TTC549 (cell line): ENCODE results near the gene RFTN1.

ENCODE experiments used
- FAIRE-seq: peaks from 2 replicates; lab custom pipeline; 2012; peaks lifted over from hg19 to GRCh38; lab: Jason Lieb, UNC

The RFTN1 gene

GRCh38 chr3:16430717-16431630, 82.5 kb downstream of the RFTN1 start:
- no peak for FAIRE-seq

DNA sequence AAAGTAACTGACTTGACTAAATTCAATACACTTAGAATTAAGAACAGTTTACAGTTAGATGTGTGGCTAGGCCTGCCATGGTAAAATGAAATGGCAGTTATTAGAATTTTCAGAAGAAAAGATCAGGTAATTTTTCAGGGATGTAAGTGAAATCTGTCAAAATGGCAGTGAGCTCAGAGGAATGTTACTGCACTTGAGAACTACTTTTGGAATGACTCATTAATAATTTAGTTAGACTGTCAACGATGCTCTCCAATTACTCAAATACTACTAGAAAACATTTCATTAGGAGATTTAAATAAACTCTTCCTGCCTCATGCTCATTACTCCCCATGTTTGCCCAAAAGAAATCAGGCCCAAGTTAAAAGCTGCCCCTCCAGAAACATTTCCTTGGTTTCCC, 84.4 kb downstream of the RFTN1 start:
- no peak for FAIRE-seq

- FAIRE-seq: no peak
Observed at GRCh38 chr3:16428612-16429011, 84.9 kb downstream of the RFTN1 start.

DNA sequence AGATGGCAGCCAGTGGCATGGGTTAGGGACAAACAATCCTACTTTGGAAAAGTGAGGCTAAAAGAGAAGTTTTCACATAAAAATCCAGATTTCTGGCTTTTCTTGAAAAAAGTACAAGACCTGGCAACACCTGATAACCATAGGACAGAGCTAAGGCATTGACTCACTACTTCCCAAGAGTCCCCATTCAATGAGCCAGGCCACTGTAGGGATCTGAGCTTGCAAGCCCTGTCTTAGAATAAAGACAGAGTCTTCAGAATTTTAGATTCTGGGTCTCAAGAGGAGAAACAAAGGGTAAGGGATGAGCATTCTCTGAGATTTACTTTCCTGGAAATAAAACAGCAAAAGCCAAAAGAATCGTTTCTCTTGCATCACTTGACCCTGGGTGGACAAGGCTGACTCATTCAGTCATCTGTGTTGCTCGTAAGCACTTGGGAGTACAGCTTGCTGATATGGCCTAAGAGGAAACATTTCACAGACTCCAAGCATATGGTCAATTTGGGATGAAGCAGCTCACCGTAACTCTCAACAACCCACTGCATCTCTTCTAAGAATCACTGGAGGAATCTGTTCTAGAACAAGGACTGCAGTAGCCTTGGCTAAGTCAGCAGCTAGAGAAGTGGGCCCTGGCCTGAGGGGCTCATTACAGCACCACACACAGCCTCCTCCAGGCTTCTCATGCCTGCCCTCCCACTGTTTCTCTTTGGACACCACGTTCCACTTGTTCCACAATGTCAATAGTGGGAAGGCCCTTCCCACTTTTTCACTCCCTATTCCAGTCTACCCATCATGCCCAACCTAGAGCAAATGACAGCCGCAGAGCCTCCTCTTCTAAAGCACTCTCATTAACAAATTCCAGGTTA, 86.2 kb downstream of the RFTN1 start:
- FAIRE-seq: no peak

GRCh38 chr3:16426665-16427064, 86.8 kb downstream of the RFTN1 start:
- FAIRE-seq: no peak

DNA sequence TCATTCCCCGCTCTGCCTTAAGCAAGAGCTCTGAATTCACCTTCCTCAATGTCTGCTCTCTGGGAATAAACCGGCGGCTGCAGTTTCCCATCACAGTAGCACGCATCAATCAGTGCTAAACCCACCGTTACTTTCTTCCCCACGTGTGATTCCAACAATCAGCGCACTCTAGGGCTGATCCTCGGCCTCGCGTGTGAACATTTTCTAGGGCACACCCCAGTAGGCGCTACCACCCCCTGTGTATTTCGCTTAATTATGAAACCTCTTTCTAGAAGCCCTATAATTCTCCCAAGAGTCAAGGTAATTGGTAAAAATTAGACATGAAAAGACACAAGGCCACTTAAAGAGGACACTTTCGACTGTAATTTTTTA, 87.5 kb downstream of the RFTN1 start:
- no peak for FAIRE-seq

GRCh38 chr3:16425398-16426028, 88.0 kb downstream of the RFTN1 start:
- no peak for FAIRE-seq

DNA sequence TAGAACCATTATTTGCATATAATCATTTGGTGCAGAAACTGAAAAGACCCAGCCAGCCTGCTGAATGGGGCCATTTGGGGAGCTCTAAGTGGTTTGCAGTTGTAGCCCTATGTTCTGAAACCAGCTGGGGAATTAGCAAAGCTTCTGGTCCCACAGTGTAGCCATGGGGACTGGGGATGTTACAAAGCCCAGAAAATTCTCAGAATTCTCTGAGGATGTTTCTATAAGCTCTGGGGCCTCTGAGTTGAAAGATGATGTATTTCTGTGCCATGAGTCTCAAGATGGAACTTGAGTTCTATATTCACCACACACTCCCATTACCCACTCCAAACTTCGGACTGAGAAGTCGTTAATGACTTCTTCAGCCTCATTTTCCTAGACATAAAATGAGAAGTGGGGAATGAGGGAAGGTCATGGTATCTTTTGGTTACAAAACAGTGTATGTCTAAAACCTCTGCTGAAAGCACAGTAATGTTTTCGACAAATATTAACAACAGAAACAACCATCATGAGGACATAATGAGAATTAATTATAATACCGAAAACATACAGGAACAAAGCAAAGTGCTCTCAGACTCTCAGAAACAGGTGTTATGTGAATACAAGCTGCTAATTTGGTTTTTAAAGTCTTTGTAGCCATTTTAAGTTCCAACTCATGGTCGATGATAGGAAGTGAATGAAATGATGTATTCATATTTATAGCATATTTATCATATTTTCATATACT, 89.4 kb downstream of the RFTN1 start:
- no peak for FAIRE-seq

DNA sequence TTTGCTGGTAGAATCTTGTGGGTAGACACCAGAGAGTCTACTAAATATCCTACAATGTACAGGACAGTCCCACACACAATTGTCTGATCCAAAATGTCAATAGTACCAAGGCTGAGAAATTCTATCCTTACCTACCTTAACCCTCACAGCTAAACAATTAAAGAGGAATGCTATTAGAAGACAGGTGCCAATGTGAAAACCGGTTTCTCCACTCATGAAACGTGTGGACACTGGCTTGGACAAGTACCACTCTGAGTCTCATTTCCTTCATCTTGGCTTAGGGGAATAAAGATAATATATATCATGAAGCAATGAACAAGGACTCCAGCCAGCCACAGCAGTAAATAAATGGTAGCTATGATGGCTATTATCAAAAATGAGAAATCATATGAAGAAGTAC, 90.2 kb downstream of the RFTN1 start:
- FAIRE-seq: no peak

GRCh38 chr3:16419640-16420241, 93.8 kb downstream of the RFTN1 start:
- no peak for FAIRE-seq

DNA sequence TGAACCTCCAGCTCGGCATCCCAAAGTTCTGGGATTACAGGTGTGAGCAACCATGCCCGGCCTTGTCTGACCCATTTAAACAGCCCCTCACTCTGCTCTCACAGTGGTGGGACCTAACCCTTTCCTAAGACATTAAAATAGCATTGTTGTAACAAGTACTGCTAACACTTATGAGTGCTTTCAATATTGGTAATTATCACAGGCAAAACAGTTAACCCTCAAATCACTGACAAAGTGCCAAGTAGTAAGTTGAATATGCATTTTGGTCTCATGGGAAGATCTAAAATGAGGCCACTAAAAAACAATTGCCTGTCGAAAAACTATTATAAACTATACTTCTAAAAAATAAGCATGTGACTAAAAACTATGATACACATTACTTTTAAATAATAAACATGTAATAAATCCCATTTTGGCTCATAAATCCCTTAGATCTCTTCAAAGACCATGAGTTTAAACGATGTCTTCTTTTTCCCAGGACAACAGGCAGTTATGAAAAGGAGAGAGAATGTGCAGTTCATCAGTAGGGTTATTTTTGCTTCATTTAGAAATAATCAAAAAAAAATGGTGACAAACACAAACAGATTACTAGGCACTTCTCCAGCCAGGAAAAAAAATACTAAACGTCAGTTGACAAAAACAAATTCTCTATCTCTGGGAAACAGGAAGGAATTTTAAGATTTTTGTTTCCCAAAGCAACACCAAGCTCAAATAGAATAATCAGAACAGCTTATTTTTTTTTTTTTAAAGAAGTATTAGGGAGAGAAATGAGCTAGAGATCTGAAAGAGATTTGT, 95.4 kb downstream of the RFTN1 start:
- no peak for FAIRE-seq

DNA sequence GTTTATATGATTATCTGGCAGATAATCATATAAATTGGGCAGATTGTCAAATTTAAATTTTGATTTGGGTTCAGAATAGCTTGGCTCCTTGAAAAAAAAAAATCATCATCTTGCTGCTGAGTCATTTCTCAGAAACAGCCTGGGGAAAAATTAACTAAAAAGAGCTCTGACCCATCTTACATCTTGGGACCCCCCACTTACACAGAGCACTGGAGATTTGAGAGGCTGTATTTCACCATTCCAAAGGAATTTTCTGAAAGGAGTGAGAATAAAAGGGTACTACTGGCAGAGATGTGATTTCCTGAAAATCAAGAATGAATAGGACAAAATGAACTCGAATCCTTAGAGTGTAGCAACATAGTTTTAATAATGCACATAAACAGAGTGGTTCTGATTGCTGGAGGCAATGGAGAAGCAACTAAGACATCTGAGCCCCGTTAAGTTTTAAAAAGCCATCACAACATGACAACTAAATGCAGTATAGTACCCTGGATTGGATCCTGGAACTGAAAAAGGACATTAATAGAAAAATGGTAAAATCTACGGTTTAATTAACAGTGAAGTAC, 97.5 kb downstream of the RFTN1 start:
- no peak for FAIRE-seq

DNA sequence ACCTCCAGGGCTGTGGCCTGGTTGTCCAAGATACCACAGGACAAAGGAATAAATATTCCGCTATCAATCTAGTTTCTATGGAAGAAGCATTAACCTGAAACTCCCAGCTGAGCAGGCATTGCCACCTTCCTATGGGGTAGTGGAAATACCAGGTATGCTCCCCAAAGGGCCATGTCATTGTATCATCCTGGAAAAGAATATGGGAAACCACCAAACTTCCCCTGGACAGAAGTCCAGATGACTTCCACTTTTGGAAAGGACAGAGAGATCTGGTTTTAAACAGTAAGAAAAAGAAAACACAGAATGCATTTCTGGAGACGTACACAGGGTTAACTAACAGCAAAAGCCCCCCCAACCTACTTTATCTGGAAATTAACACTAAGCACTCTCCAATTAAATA, 100.2 kb downstream of the RFTN1 start:
- FAIRE-seq: no peak

- no peak for FAIRE-seq
Observed at GRCh38 chr3:16412192-16412800, 101.2 kb downstream of the RFTN1 start.

GRCh38 chr3:16411441-16411840, 102.1 kb downstream of the RFTN1 start:
- FAIRE-seq: no peak

DNA sequence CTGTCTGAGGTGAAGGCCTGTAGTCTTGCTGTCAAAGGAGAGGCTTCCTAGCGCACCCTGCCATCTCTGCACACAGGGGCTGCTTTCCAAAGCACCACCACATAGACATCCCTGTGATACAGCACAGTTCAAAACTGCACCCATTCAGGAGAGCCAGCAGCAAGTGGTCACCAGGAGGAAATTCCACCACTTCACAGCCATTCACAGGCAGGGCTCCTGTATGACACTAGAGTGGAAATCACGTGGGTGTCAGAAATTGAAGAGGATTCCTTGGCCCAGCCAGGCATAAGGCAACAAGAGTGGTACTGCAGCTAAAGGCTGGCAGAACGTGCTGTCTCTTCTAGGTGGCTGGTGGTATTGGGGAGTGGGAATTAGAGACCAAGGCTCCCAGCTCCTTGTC, 102.8 kb downstream of the RFTN1 start:
- no peak for FAIRE-seq

- FAIRE-seq: no peak
Observed at GRCh38 chr3:16409032-16409431, 104.5 kb downstream of the RFTN1 start.

- no peak for FAIRE-seq
Observed at GRCh38 chr3:16407366-16407765, 106.1 kb downstream of the RFTN1 start.

GRCh38 chr3:16406579-16406978, 106.9 kb downstream of the RFTN1 start:
- FAIRE-seq: no peak

- FAIRE-seq: no peak
Observed at GRCh38 chr3:16406166-16406565, 107.3 kb downstream of the RFTN1 start.
